ENCODE data around the gene SYT12.

DNA sequence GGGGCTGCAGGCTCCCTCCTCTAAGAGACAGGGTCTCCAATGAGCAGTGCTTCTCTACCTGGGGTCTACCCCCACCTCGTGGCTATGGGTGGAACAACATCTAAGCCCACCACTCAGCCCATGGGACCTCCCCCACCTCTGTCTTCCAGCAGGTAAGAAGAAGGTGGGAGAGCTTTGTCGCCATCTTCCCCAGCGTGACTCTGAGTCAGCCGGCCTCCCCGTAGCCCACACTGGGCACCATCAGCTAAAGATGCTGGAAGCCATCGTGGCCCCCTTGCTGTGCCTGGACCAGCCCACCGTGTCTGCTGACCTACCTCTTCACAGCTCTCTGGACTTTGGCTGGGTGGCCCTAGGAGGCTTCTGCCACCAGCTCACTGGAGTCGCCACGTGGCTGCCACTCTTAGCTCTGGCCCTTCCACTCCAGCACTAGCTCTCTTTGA, 46.9 kb upstream of the SYT12 start:
- TF ChIP-seq, protein P1, sequence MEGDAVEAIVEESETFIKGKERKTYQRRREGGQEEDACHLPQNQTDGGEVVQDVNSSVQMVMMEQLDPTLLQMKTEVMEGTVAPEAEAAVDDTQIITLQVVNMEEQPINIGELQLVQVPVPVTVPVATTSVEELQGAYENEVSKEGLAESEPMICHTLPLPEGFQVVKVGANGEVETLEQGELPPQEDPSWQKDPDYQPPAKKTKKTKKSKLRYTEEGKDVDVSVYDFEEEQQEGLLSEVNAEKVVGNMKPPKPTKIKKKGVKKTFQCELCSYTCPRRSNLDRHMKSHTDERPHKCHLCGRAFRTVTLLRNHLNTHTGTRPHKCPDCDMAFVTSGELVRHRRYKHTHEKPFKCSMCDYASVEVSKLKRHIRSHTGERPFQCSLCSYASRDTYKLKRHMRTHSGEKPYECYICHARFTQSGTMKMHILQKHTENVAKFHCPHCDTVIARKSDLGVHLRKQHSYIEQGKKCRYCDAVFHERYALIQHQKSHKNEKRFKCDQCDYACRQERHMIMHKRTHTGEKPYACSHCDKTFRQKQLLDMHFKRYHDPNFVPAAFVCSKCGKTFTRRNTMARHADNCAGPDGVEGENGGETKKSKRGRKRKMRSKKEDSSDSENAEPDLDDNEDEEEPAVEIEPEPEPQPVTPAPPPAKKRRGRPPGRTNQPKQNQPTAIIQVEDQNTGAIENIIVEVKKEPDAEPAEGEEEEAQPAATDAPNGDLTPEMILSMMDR (IDR thresholded peaks at IDR 0.05): peak; percentile 27
- no peak for TF ChIP-seq EZH2 (IDR thresholded peaks at IDR 0.05; ENCODE audit: borderline replicate concordance, insufficient read depth, low read depth, low read length, poor library complexity, severe bottlenecking)

Measured in B cell (primary cell).